GM23338 (cell line): ENCODE data around the gene MMAB. TPM values are rescaled to one million over a fixed set of nuclear protein-coding genes. Genes with fewer than 3 reads are reported as not detected.

ENCODE experiments used
- ATAC-seq: fragments of 200-7000 bp; cut with Tn5 transposase; 3 replicates; pipeline ENCODE4 v1.9.1; 2020
- DNase-seq: peaks from one replicate; pipeline ENCODE4 v3.0.0-alpha.2; 2015; ENCODE audit warnings: low spot score
- H2AFZ ChIP-seq: fragments of 200-600 bp; sonication (generic); 2 replicates; pipeline ENCODE4 v1.8.0; 2016; ENCODE audit warnings: antibody characterized with exemption, mild to moderate bottlenecking, moderate library complexity
- H3F3A ChIP-seq: fragments of 200-600 bp; sonication (generic); replicated peaks from 2 replicates; pipeline ENCODE4 v1.8.0; 2017; ENCODE audit warnings: antibody characterized with exemption, mixed run types, low read depth
- H3K27ac ChIP-seq: fragments of 200-600 bp; sonication (generic); 2 replicates; pipeline ENCODE4 v1.6.1; 2016; ENCODE audit warnings: low read depth
- H3K27me3 ChIP-seq: fragments of 200-600 bp; sonication (generic); 2 replicates; pipeline ENCODE4 v1.8.0; 2016; ENCODE audit warnings: mild to moderate bottlenecking, mixed run types, moderate library complexity; ENCODE audit not compliant: insufficient read depth
- H3K36me3 ChIP-seq: fragments of 200-600 bp; sonication (generic); 2 replicates; pipeline ENCODE4 v1.8.0; 2016; ENCODE audit warnings: mild to moderate bottlenecking; ENCODE audit not compliant: insufficient read depth
- H3K4me1 ChIP-seq: fragments of 200-600 bp; sonication (generic); 2 replicates; pipeline ENCODE4 v1.8.0; 2016; ENCODE audit warnings: mild to moderate bottlenecking, moderate library complexity; ENCODE audit not compliant: insufficient read depth
- H3K4me2 ChIP-seq: fragments of 200-600 bp; sonication (generic); 2 replicates; pipeline ENCODE4 v1.7.1; 2017; ENCODE audit warnings: mixed run types
- H3K4me3 ChIP-seq: fragments of 200-600 bp; sonication (generic); 2 replicates; pipeline ENCODE4 v1.6.1; 2016; ENCODE audit warnings: mixed run types
- H3K79me2 ChIP-seq: fragments of 200-600 bp; sonication (generic); replicated peaks from 2 replicates; pipeline ENCODE4 v1.8.0; 2017; ENCODE audit warnings: mild to moderate bottlenecking; ENCODE audit not compliant: insufficient read depth
- H3K9me2 ChIP-seq: fragments of 200-600 bp; sonication (generic); 2 replicates; pipeline ENCODE4 v1.8.0; 2017; ENCODE audit not compliant: insufficient read depth
- H4K20me1 ChIP-seq: fragments of 200-600 bp; sonication (generic); replicated peaks from 2 replicates; pipeline ENCODE4 v1.8.0; 2017; ENCODE audit warnings: mild to moderate bottlenecking; ENCODE audit not compliant: insufficient read depth
- H3K27ac Mint-ChIP-seq: 2 replicates; pipeline ENCODE4 v1.8.0; 2020; ENCODE audit warnings: inconsistent platforms, mild to moderate bottlenecking, moderate library complexity, mixed read lengths
- H3K27me3 Mint-ChIP-seq: 3 replicates; pipeline ENCODE4 v1.8.0; 2022; ENCODE audit warnings: low read depth, mild to moderate bottlenecking, moderate library complexity, mixed read lengths, inconsistent platforms; ENCODE audit not compliant: insufficient read depth, poor library complexity
- H3K36me3 Mint-ChIP-seq: 3 replicates; pipeline ENCODE4 v1.8.0; 2021; ENCODE audit warnings: low read depth, mild to moderate bottlenecking, inconsistent platforms, moderate library complexity, mixed read lengths
- H3K4me1 Mint-ChIP-seq: 3 replicates; pipeline ENCODE4 v1.8.0; 2020; ENCODE audit warnings: mild to moderate bottlenecking, inconsistent platforms, mixed read lengths
- H3K4me3 Mint-ChIP-seq: 3 replicates; pipeline ENCODE4 v1.8.0; 2021; ENCODE audit warnings: moderate library complexity, mild to moderate bottlenecking, inconsistent platforms, mixed read lengths
- H3K9me3 Mint-ChIP-seq: 3 replicates; pipeline ENCODE4 v1.8.0; 2020; ENCODE audit warnings: moderate library complexity, mild to moderate bottlenecking, inconsistent platforms, mixed read lengths
- CREB1 ChIP-seq: fragments of 250-450 bp; sonication (Bioruptor Pico); IDR thresholded peaks from 2 replicates; pipeline ENCODE4 v1.5.0; 2020; ENCODE audit warnings: low read depth, mild to moderate bottlenecking, moderate library complexity
- CTCF ChIP-seq, 2 experiments: fragments of 200-600 bp in 1 of 2; sonication (generic) in 1 of 2; conservative IDR thresholded peaks; 2 replicates each; pipeline versions ENCODE4 v1.5.1 to v1.6.1; 2016 to 2017; ENCODE audit warnings: antibody characterized with exemption in 2 of 2, low read depth in 2 of 2, mild to moderate bottlenecking in 2 of 2, moderate library complexity in 1 of 2
- ETS1 ChIP-seq: IDR thresholded peaks from 2 replicates; pipeline ENCODE4 v1.6.1; 2016; ENCODE audit warnings: antibody characterized with exemption
- EZH2 ChIP-seq: fragments of 200-600 bp; sonication (generic); IDR thresholded peaks from one replicate; pipeline ENCODE4 v1.8.0; 2017; ENCODE audit warnings: antibody characterized with exemption, mild to moderate bottlenecking, low read depth; ENCODE audit not compliant: unreplicated experiment
- EZH2phosphoT487 ChIP-seq: fragments of 200-600 bp; sonication (generic); IDR thresholded peaks from one replicate; pipeline ENCODE4 v1.8.1; 2018; ENCODE audit warnings: antibody characterized with exemption; ENCODE audit not compliant: unreplicated experiment
- NANOG ChIP-seq: IDR thresholded peaks from 2 replicates; pipeline ENCODE4 v1.6.1; 2016; ENCODE audit warnings: antibody characterized with exemption, borderline replicate concordance
- POLR2AphosphoS5 ChIP-seq: IDR thresholded peaks from 2 replicates; pipeline ENCODE4 v1.6.1; 2016; ENCODE audit warnings: antibody characterized with exemption, low read depth
- STAT1 ChIP-seq: IDR thresholded peaks from one replicate; pipeline ENCODE4 v1.6.1; 2016; ENCODE audit warnings: antibody characterized with exemption; ENCODE audit not compliant: unreplicated experiment
- ZNF114 ChIP-seq: fragments of 250-450 bp; sonication (Bioruptor Pico); IDR thresholded peaks from 2 replicates; pipeline ENCODE4 v1.5.0; 2020; ENCODE audit warnings: mild to moderate bottlenecking, moderate library complexity
- ZNF331 ChIP-seq: fragments of 250-450 bp; sonication (Bioruptor Pico); IDR thresholded peaks from 2 replicates; pipeline ENCODE4 v1.5.0; 2020; ENCODE audit warnings: low read depth, mild to moderate bottlenecking, moderate library complexity
- polyA plus RNA-seq: library from polyadenylated mRNA; unstranded; fragments of >200 nt; fragmentation: Nextera tagmentation; extraction: Ambion mirVana; gene quantifications from 2 replicates; pipeline ENCODE4 v1.2.1, GENCODE V29; 2016
- total RNA-seq: library from RNA; depleted of rRNA; stranded (reverse); fragments of >200 nt; shearing (Covaris generic); gene quantifications from 2 replicates; pipeline ENCODE4 v1.2.3, GENCODE V29; 2014

Gene MMAB
- total and polyA plus RNA-seq, 2 experiments from 2014 or later = 24.7 to 38.5 TPM

GRCh38 chr12:109554761-109555160 is 18.5 kb downstream of the MMAB start:
- no peaks in the 10 kb centered on the region for H3K9me3 Mint-ChIP-seq
- no peaks in the 10 kb centered on the region for H3K27me3 ChIP-seq
- H4K20me1 ChIP-seq = no peaks in the 10 kb centered on the region
- H3K27ac ChIP-seq = no peak overlapping the region
- H3K27me3 Mint-ChIP-seq = peaks cover 9% of the 10 kb centered on the region
- no peaks in the 10 kb centered on the region for H3F3A ChIP-seq
- H3K4me2 ChIP-seq = no peak overlapping the region
- H3K79me2 ChIP-seq = no peaks in the 10 kb centered on the region
- H3K36me3 Mint-ChIP-seq = no peaks in the 10 kb centered on the region; the same call in 2 of the 3 replicates
- no peak overlapping the region for H3K4me3 ChIP-seq
- no peak overlapping the region for H3K27ac Mint-ChIP-seq
- TF ChIP-seq NANOG = no peak
- no peak for TF ChIP-seq EZH2
- no peak for TF ChIP-seq CREB1 (CRISPR knock-in tag)
- TF ChIP-seq EZH2phosphoT487 = no peak
- no peak for TF ChIP-seq STAT1
- TF ChIP-seq ZNF114 = no peak
- TF ChIP-seq CTCF (conservative IDR thresholded peaks at IDR 0.05; ENCODE audit: low read depth in 2 of 2) = no peak
- TF ChIP-seq POLR2AphosphoS5 = no peak
- no peak overlapping the region for H2AFZ ChIP-seq
- no peak overlapping the region for H3K4me3 Mint-ChIP-seq
- peaks cover 8% of the 10 kb centered on the region; the same call in 2 of the 3 replicates for H3K4me1 Mint-ChIP-seq
- H3K9me2 ChIP-seq = no peaks in the 10 kb centered on the region
- ATAC-seq (no peak), DNase-seq (no peak)
- H3K4me1 ChIP-seq = no peaks in the 10 kb centered on the region
- no peaks in the 10 kb centered on the region for H3K36me3 ChIP-seq

GRCh38 chr12:109553906-109554500 is 19.3 kb downstream of the MMAB start:
- Mint-ChIP-seq H3K36me3 (no peaks in the 10 kb centered on the region; the same call in 2 of the 3 replicates), H3K9me3 (no peaks in the 10 kb centered on the region), H3K4me1 (peaks cover 8% of the 10 kb centered on the region; the same call in 2 of the 3 replicates), H3K27me3 (peaks cover 10% of the 10 kb centered on the region), H3K27ac (0 out of 2 replicates have a peak overlapping the region, but pooled peaks have one; percentile 24), H3K4me3 (no peak overlapping the region)
- H3F3A ChIP-seq = no peaks in the 10 kb centered on the region
- no peaks in the 10 kb centered on the region for H4K20me1 ChIP-seq
- no peak for DNase-seq
- no peaks in the 10 kb centered on the region for H3K27me3 ChIP-seq
- TF ChIP-seq NANOG = no peak
- no peak for TF ChIP-seq ZNF114
- TF ChIP-seq ZNF331 = no peak
- no peak for TF ChIP-seq CREB1 (CRISPR knock-in tag)
- TF ChIP-seq POLR2AphosphoS5 = no peak
- TF ChIP-seq EZH2phosphoT487 = no peak
- TF ChIP-seq ETS1 = no peak
- ATAC-seq = no peak; the same call in 2 of the 3 replicates
- H3K4me3 ChIP-seq = no peak overlapping the region
- H3K79me2 ChIP-seq = no peaks in the 10 kb centered on the region
- no peaks in the 10 kb centered on the region for H3K36me3 ChIP-seq
- no peak overlapping the region for H3K4me2 ChIP-seq
- no peak overlapping the region for H2AFZ ChIP-seq
- H3K27ac ChIP-seq = no peak overlapping the region
- no peaks in the 10 kb centered on the region for H3K4me1 ChIP-seq
- no peaks in the 10 kb centered on the region for H3K9me2 ChIP-seq
